Uterus (tissue), 4 donors: ENCODE data around the gene BRF1. TPM values are rescaled to one million over a fixed set of nuclear protein-coding genes. Genes with fewer than 3 reads are reported as not detected.

Experiments
- DNase-seq, 2 donors: peaks; one replicate each; pipeline ENCODE4 v3.0.0-alpha.2; 2019 to 2020
- H3K27ac ChIP-seq, 2 donors: fragments of 200-600 bp; sonication (generic); 1 replicate in 1 of 2; 2 replicates in 1 of 2; pipeline ENCODE4 v1.5.1; 2016 to 2018
- H3K27me3 ChIP-seq, 2 donors: fragments of 200-600 bp; sonication (generic); one replicate each; pipeline ENCODE4 v1.5.1; 2018 to 2019; ENCODE audit warnings: control low read depth in 1 of 2
- H3K36me3 ChIP-seq, 2 donors: fragments of 200-600 bp; sonication (generic); one replicate each; pipeline ENCODE4 v1.5.1; 2019; ENCODE audit warnings: control low read depth in 1 of 2
- H3K4me1 ChIP-seq, 2 donors: fragments of 200-600 bp; sonication (generic); one replicate each; pipeline ENCODE4 v1.5.1; 2018 to 2019; ENCODE audit warnings: control low read depth in 1 of 2
- H3K4me3 ChIP-seq, 2 donors: fragments of 200-600 bp; sonication (generic); 1 replicate in 1 of 2; 2 replicates in 1 of 2; pipeline ENCODE4 v1.5.1; 2018 to 2019; ENCODE audit warnings: mild to moderate bottlenecking in 1 of 2
- H3K9me3 ChIP-seq, 2 donors: fragments of 200-600 bp; sonication (generic); one replicate each; pipeline ENCODE4 v1.5.1; 2019; ENCODE audit warnings: control low read depth in 1 of 2
- POLR2A ChIP-seq, 2 donors: fragments of 450-650 bp; IDR thresholded peaks; one replicate each; pipeline ENCODE4 v1.6.1; 2016; ENCODE audit warnings: antibody characterized with exemption in 2 of 2, mild to moderate bottlenecking in 1 of 2, moderate library complexity in 1 of 2
- intact Hi-C: fragments of 100-400 bp; cut with DNase I; formaldehyde crosslinking; loops from one replicate; pipeline ENCODE4 v1.15.1; 2023; ENCODE audit warnings: low total_unique reads
- total RNA-seq, 4 donors: library from RNA; depleted of rRNA in 3 of 4; stranded (reverse); fragments of >200 nt in 3 of 4; gene quantifications; one replicate each; pipeline versions ENCODE4 v1.1.0 to v1.2.4, GENCODE V29; 2014 to 2023
- TF ChIP-seq, protein P1 (sequence below), 4 experiments: fragments of 200-600 bp in 2 of 4; fragments of 450-650 bp in 2 of 4; sonication (generic) in 2 of 4; IDR thresholded peaks; one replicate each; pipeline ENCODE4 v1.5.1; 2016 to 2019; ENCODE audit warnings: antibody characterized with exemption in 4 of 4, mild to moderate bottlenecking in 2 of 4, moderate library complexity in 1 of 4
- donor health status: DM: yes; HTN: yes; CAD: no.

BRF1 gene
- total RNA-seq, 4 donors from 2014 or later: 9.7 to 77.7 (median 61.3) TPM

DNA sequence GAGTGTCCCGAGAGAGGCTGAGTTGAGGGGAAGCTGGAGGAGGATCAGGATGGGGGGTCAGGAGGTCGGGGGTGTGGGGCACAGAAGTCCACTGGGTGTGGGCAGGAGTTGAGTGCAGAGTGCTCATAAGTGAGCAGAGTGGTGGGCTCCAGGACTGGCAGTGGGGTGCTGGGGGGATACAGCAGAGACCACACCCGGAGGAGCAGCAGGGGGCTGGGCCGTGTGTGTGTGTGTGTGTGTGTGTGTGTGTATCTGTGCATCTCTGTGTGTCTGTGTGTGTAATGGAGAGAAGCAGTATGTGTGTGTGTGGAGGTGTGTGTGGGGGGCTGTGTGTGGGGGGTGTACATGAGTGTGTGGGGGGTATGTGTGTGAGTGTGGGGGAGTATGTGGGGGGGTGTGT, 114.8 kb downstream of the BRF1 start:
- Histone ChIP-seq H3K36me3 (no peaks in the 10 kb centered on the region), H3K4me1 (peaks cover 0 to 4% of the 10 kb centered on the region in 2 donors), H3K9me3 (no peaks in the 10 kb centered on the region), H3K27ac (no peak overlapping the region), H3K4me3 (no peak overlapping the region), H3K27me3 (no peaks in the 10 kb centered on the region)
- DNase-seq: no peak
- intact Hi-C loops: no loop called here
- TF ChIP-seq, protein P1, sequence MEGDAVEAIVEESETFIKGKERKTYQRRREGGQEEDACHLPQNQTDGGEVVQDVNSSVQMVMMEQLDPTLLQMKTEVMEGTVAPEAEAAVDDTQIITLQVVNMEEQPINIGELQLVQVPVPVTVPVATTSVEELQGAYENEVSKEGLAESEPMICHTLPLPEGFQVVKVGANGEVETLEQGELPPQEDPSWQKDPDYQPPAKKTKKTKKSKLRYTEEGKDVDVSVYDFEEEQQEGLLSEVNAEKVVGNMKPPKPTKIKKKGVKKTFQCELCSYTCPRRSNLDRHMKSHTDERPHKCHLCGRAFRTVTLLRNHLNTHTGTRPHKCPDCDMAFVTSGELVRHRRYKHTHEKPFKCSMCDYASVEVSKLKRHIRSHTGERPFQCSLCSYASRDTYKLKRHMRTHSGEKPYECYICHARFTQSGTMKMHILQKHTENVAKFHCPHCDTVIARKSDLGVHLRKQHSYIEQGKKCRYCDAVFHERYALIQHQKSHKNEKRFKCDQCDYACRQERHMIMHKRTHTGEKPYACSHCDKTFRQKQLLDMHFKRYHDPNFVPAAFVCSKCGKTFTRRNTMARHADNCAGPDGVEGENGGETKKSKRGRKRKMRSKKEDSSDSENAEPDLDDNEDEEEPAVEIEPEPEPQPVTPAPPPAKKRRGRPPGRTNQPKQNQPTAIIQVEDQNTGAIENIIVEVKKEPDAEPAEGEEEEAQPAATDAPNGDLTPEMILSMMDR (IDR thresholded peaks at IDR 0.05): no peak
- TF ChIP-seq POLR2A (IDR thresholded peaks at IDR 0.05): no peak

GRCh38 chr14:105185001-105185400, 115.8 kb downstream of the BRF1 start:
- TF ChIP-seq, protein P1 (IDR thresholded peaks at IDR 0.05): no peak
- TF ChIP-seq POLR2A (IDR thresholded peaks at IDR 0.05): no peak
- intact Hi-C loops: no loop called here
- DNase-seq: no peak
- no peaks in the 10 kb centered on the region for H3K9me3 ChIP-seq
- no peak overlapping the region for H3K27ac ChIP-seq
- H3K4me3 ChIP-seq: no peak overlapping the region
- no peaks in the 10 kb centered on the region for H3K27me3 ChIP-seq
- H3K36me3 ChIP-seq: no peaks in the 10 kb centered on the region
- H3K4me1 ChIP-seq: peaks cover 0 to 4% of the 10 kb centered on the region in 2 donors

GRCh38 chr14:105184461-105184860, 116.3 kb downstream of the BRF1 start:
- Histone ChIP-seq H3K36me3 (no peaks in the 10 kb centered on the region), H3K27ac (no peak overlapping the region), H3K27me3 (no peaks in the 10 kb centered on the region), H3K4me1 (peaks cover 0 to 4% of the 10 kb centered on the region in 2 donors), H3K9me3 (no peaks in the 10 kb centered on the region), H3K4me3 (no peak overlapping the region)
- no peak for TF ChIP-seq POLR2A (IDR thresholded peaks at IDR 0.05)
- TF ChIP-seq, protein P1 (IDR thresholded peaks at IDR 0.05): no peak
- intact Hi-C loops: no loop called here
- DNase-seq: no peak

DNA sequence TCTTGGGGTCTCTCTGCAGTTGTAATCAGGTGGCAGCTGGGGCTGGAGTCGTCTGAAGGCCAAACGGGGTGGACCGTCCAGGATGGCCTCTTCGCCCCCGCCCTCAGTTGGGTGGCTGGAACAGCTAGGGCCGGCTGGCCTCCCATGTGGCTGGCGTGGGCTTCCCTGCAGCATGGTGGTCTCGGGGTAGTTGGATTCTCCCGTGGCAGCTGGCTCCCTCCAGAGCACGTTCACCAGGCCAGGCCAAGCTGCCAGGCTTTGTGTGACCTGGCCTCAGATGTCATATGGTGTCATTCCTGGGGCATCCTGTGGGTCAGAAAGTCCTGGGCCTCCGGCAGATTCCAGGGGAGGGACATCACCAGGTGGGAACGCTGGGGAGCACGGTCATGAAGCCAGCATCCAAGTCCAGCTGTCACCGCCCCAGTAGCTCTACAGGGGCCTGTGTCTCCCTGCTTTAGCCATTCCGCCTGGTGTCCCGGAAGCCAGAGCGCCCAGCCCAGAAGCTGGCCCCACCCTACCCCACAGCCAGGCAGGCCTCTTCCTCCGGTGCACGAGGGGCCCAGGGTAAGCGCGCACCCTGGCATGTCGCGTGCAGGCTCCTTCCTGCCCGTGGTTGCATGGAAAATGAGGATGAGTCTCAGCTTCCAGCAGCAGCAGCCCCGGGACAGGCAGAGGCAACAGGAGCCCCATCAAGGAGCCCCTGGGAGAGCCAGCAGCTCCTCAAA, 118.3 kb downstream of the BRF1 start:
- intact Hi-C loops: no loop called here
- Histone ChIP-seq H3K27ac (no peak overlapping the region), H3K27me3 (no peaks in the 10 kb centered on the region), H3K36me3 (no peaks in the 10 kb centered on the region), H3K9me3 (no peaks in the 10 kb centered on the region), H3K4me3 (no peak overlapping the region), H3K4me1 (peaks cover 0 to 4% of the 10 kb centered on the region in 2 donors)
- no peak for DNase-seq
- TF ChIP-seq, protein P1 (IDR thresholded peaks at IDR 0.05): no peak
- no peak for TF ChIP-seq POLR2A (IDR thresholded peaks at IDR 0.05)

DNA sequence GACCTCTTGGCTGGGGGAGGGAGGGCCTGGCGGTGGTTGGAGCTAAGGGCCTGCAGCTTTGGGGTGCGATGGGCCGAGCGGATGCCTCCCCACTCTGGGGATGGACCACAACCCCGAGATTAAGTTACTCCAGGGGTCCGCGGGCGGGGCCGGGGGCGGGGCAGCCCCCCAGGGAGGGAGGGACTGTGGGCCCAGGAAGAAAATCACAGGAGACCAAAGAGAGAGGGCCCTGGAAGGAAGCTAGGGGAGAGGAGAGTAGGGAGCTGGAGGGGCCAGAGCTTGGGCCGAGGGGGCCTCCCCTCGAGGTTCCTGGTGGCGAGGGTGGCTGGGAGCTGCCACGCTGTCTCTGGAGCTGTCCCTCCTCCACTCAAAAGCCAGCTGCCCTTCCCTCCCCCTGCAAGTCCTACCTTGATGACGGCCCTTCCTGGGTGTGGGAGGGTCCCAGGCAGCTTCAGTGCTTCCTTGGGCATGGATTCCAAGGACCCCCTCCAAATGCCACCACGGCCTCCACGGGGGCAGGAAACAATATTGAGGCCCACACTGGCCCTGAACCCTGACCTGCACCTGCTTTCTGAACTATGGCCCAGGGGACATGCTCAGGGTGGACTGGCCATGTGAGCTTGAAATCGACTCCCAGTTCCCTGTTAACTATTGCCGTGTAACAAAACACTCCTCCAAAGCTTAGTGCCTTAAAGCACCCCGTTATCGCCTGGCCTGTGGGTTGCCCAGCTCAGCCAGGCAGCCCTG, 119.1 kb downstream of the BRF1 start:
- Histone ChIP-seq H3K4me3 (peak overlapping the region in 1 of 2 donors; percentile 26), H3K9me3 (no peaks in the 10 kb centered on the region), H3K4me1 (peaks cover 0 to 4% of the 10 kb centered on the region in 2 donors), H3K27me3 (no peaks in the 10 kb centered on the region), H3K36me3 (no peaks in the 10 kb centered on the region), H3K27ac (peak overlapping the region in 1 of 2 donors; percentile 41)
- TF ChIP-seq POLR2A (IDR thresholded peaks at IDR 0.05): no peak
- TF ChIP-seq, protein P1 (IDR thresholded peaks at IDR 0.05): no peak
- DNase-seq: no peak
- intact Hi-C loops: no loop called here
